OCI-LY3 (cell line): Measurements from ENCODE around the gene RPUSD4.

Experiments
- CTCF ChIP-seq: fragments of 200-600, 300-600 bp; sonication (generic); IDR thresholded peaks from 2 replicates; pipeline ENCODE4 v1.5.1; 2014; ENCODE audit warnings: antibody characterized with exemption, low read length, low read depth
- EZH2phosphoT487 ChIP-seq: fragments of 200-600 bp; shearing (Covaris generic); IDR thresholded peaks from 2 replicates; pipeline ENCODE4 v1.6.1; 2018; ENCODE audit warnings: antibody characterized with exemption, mixed run types, low read depth

DNA sequence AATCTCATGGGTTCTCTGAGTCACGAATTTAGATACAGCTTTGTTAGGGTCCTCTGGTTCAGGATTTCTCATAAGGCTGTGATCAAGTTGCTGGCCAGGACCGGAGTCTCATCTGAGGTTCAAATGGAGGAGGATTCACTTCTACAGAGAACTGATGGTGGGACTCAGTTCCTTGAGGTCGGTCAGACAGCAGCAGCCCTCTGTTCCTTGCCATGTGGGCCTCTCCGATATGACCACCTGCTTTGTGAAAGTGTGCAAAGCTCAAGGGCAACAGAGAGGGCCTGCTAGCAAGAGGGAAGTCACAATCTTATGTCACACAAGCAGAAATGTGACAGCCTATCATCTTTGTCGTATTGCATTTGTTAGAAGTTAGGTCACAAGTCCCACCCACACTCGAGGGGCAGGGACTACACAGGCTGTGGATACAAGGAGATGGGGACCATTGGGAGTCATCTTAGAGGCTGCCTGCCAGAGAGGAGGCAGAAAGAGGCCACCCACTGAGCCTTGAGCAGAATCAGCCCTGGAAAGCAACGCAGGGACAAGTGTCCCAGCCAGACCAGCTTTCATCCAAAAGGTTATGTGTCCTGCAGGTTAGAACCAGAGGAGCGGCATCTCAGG is 34.5 kb downstream of the RPUSD4 start:
- TF ChIP-seq CTCF: no peak
- TF ChIP-seq EZH2phosphoT487: no peak
